Measurements from ENCODE around the gene GFOD1.
A peak's percentile ranks its signal among the peaks of the same experiment; 100 is the strongest.
"Not testable (repeated sequence)": the region's sequence is repeated elsewhere in the genome, so short reads cannot be mapped to it uniquely, and the experiment has no call there.

The GFOD1 gene

DNA sequence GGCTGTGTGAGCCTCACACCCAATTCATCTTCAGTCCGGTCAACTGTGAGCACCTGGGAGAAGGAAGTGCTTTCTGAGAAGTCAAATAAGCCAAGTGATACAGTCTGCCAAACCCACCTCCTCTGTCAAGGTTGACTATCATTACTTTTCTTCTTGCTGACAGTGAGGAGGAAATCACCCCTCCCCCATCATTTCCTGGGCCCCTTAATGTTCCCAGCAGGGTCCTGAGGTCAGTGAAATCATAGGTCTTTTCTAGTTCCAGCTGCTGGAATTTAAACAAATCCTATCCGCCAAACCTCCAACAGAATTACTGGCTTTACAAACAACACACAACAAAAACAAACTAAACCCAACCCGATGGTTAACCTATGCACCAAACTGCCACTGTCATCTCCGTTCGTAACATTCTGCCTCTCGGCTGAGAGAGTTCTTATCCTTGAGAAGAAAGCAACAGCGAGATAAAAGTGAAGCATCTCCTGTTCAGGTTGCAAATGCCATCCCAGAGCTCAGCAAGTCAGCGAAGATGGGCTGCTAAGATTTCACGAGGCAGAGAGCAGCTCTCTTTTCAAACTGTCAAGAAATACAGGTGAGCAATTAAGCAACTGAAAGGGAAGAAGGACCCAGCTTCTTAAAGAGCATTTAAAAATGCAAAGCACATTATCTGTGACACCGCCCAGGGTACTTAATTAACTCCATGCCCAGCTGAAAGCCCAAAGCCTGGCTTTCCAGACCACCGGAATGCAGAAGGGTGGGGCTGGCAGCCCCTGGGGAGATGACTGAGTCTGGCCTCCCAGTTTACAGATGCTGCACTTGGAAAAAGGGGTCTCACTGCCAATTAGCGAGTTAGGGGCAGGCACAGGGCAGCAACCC, 24.7 kb downstream of the GFOD1 start:
- peak; percentile 54 for DNase-seq

DNA sequence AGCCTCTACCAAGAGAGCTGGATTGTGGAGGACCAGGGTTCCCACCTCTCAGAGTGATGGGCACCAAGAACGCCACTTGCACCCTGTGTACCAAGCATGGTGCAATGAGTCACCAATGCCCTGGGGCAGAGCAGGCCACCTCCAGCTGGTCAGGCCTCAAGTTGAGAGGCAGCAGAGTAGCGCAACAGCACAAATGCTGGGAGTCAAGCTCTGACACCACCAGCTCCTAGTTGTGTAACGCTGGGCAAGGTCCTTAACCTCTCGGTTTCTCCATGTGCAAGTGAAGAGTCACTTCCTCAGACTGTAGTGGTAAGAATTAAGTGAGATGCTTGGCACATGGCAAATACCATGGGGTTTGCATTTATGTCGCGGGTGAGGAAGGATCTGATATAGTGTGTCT, 25.6 kb downstream of the GFOD1 start:
- peak; percentile 55 for DNase-seq

GRCh38 chr6:13461307-13461706, 26.1 kb downstream of the GFOD1 start:
- DNase-seq, result peak; percentile 52

- not testable (repeated sequence) for DNase-seq
Measured at GRCh38 chr6:13460289-13460688, 27.1 kb downstream of the GFOD1 start.

DNA sequence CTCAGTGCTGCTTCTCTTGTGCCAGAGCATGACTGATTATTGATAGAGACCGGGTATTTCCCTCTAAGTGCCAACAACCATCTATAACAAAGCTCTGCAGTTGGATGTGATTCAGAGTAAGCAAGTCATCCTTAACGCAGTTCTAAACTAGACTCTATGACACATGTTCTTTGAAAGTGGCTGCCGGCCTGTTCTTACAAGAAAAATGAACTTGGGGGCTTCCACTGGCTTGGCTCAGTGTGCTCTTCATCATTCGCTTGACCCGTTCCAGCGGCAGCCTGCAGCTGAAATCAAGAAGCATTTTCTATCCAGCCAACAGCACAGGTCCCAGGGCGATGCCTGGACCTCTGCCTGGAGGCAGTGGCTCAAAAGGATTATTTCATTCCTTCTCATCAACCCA, 29.8 kb downstream of the GFOD1 start:
- DNase-seq, result peak; percentile 56

- DNase-seq, result peak; percentile 62
Measured at GRCh38 chr6:13455552-13455966, 31.8 kb downstream of the GFOD1 start.

DNA sequence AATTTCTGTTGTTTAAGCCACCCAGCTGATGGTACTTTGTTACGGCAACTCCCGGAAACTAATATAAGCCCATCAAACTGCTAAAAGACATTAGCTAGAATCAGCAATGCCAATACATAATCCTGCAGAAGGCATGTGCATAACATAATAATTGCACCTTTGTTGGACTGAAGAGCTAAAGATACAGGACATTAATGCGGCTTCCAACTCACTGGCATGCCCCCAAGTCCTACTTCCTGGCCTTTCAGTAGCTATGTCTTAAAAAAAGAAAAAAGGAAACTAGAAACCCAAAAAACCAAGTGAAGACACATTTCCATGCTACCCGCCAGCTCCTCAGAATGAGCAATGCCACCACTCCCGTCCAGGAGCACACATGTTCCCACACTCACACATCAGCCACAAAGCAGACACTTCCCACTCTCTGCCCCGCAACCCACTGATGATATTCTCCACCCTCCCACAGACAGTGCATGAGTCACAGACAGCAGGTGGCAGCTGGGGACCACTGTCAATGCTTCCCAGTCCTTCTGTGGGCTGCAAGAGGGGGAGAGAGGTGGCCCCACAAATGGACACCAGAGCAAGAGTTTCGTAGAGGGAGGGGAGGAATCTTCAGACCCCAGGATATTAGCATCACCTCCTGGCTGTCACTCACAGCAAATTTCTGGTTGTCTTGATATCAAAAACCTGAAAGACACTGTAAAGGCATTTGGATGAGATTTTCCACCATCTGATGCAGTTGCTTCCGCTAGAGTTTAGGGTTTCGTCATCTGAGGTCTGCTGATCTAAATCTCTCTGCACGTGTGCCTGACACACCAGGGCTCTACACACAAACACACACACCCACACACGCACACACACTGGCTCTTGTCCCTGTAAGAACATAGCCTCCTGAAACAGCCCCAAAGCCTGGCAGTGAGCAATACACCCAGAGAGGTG, 32.8 kb downstream of the GFOD1 start:
- peak; percentile 89 for DNase-seq

GRCh38 chr6:13453771-13454251, 33.6 kb downstream of the GFOD1 start:
- DNase-seq, result peak; percentile 73

DNA sequence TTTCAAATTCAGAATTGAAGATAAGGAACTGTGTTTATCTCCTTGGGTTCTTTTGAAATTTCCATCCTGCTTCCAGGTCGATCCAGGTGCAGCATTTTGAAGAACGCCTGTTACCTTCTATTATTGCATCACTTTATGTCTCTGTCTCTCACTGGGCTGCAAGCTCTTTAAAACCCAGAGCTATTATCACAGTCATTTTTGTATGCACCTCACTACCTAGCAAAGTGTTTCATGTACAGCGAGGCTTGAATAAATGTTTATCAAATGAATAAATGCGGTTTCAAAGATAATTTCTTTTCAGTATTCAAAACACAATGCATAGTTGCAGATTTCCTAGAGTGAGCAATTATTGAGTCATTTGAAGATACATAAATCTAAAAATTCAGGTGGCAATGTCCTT, 34.2 kb downstream of the GFOD1 start:
- no peak for DNase-seq

GRCh38 chr6:13452346-13453117, 34.9 kb downstream of the GFOD1 start:
- peak; percentile 46 for DNase-seq

DNA sequence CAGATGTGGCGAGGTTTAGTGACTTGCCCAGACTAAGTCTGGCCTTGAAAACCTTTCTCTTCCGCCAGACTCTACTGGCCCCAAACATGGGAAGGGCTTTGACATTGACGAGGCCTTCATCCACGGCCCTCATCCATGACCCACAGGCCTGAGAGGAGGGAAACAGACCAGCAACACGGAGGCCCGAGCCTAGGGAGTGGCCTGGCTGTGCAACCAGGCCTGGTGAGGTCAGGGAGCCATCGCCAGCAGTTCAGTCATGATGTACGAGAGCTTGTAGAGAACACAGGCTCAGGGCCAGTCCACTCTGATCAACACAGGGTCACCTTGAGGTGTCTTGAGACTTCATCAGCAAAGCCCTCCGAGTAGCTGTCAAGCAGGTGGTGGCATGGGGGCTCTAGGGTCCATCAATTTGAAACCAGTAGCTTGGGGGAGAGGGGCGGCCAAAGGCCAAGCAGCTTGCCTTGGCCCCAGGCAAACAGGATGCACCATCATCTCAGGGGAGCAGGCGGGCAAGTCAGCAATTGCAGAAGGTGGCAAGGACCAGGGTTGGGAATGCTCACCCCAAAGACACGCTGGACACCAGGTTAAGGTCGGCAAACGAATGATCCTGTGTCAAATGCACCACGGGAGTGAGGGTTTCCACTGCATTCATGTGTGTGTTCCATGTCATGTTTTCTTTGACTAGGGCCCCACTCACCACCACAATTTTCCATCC, 36.1 kb downstream of the GFOD1 start:
- DNase-seq, result peak; percentile 46

- no peak for DNase-seq
Measured at GRCh38 chr6:13450628-13451027, 36.8 kb downstream of the GFOD1 start.

- DNase-seq, result peak; percentile 53
Measured at GRCh38 chr6:13447949-13448724, 39.3 kb downstream of the GFOD1 start.

- peak; percentile 33 for DNase-seq
Measured at GRCh38 chr6:13446381-13446780, 41.0 kb downstream of the GFOD1 start.

GRCh38 chr6:13445744-13446115, 41.7 kb downstream of the GFOD1 start:
- DNase-seq, result peak; percentile 45

DNA sequence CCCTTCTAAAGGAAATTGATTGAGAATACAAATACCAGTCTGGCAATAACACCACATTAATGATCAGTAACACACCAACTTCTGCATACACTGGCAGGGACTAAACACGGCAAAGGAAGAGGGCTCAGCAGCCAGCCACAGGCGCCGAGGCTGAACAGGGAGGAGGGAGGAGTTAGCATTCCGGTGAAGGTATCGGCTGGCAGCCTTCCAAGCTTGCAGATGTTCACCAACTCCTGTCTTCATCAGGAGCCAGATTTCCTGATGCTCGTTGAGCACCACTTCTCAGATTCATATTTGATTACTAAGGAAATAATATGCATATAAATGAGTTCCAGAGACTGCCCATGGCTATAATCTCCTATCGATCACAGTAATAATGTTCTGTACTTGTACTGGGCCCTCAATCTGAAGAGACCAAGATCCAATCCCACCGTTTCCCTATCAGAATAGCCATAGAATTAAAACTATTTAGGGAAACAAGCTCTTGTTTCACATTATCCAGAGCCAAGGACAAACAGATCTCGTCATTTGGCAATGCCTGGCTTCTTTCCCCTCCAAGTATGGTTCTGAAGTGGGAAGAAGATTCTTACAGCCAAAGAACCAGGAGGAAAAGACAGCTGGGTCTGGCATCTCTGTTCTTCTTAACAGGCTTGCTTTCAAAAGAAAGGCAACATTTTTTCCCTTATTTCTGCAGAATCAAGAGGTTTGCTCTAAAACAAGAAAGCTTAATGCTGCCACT, 42.2 kb downstream of the GFOD1 start:
- DNase-seq, result peak; percentile 53

DNA sequence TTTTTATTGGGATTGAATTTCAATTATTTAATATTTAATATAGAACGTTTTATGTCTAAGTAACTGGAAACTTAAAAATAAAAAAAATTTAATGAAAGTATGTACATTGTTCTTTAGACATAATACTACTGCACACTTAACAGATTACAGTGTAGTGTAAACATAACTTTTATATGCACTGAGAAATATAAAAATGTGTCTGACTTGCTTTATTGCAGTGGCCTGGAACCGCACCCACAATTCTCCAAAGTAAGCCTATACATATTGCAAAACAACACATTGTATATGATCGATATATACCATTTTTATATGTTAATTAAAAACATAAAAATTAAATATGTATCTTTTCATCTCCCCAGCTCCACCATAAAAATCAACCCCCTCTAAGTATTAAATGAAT, 42.8 kb downstream of the GFOD1 start:
- no peak for DNase-seq

- not testable (repeated sequence) for DNase-seq
Measured at GRCh38 chr6:13443978-13444377, 43.4 kb downstream of the GFOD1 start.

- DNase-seq, result no peak
Measured at GRCh38 chr6:13441778-13442177, 45.6 kb downstream of the GFOD1 start.

DNA sequence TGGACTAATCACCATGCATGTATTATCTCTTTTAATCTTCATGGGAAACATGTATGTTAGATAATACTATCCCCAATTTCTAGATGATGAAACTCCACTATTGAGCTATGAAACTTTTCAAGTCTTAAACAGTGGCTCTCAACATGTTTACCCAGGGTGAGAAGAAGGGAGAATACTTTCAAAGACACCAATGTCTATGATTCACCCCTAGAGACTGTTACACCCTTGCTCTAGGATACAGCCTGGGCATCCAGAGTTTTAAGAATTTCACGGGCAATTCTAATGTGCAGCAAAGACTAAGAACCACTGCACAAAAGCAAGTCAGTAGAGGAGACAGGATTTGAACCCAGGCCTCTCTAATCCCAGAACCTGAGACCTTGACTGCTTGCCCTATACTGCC, 47.8 kb downstream of the GFOD1 start:
- no peak for DNase-seq

DNA sequence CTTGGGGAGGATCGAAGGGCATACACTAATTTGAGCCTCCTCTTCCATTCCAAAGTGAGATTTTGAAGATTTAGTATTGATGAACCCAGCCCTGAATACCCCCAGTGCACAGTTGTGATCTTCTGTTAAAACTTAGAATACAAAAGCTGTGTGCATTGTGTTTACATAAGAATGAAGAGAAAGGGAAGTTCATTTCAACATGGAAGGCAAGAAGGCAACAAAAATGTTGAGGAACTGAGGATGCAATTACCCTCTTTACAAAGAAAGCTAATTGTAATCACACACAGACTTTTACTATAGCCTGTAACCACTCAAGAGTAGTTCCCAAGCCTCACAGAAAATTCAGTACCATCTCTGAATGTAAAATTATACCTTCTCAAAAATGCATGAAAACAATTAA, 49.3 kb downstream of the GFOD1 start:
- DNase-seq, result no peak

Measured in activated CD8-positive, alpha-beta memory T cell treated with anti-CD3 and anti-CD28 coated beads for 24 hours (primary cell).